ENCODE data around the gene ATXN1.
"Not testable (repeated sequence)": the region's sequence is repeated elsewhere in the genome, so short reads cannot be mapped to it uniquely, and the experiment has no call there.

Gene ATXN1

DNA sequence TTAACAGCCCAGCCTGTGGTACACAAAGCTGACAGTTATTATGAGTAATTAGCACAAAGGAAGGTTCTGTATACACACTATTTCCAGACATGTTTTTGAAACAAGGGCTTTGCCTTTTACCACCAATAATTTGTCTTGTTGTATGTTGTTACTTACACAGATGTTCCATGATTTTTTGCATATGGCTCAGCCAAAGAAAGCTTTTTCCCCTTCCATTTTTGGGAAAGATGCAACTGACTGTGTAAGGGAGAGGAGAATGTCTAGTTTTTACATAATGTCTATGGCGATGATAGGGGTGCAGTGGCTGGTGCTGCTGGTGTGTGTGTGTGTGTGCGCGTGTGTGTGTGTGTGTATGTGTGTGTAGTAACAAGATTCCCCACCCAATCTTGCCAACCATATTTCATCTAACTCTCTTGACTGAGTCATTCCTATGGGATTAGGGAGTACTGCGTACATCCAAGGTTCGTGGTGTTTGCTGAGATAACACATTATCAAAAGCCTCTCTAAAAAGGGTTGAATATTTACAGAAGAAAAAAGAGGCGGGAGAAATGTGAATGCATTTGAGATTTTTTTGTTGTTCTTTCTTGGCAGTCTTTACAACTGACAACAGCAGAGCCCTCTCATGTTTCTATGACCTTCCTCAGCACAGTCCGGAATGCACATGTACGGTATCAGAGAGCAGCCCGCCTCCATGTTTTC is 330.7 kb downstream of the ATXN1 start:
- no peak for DNase-seq

DNA sequence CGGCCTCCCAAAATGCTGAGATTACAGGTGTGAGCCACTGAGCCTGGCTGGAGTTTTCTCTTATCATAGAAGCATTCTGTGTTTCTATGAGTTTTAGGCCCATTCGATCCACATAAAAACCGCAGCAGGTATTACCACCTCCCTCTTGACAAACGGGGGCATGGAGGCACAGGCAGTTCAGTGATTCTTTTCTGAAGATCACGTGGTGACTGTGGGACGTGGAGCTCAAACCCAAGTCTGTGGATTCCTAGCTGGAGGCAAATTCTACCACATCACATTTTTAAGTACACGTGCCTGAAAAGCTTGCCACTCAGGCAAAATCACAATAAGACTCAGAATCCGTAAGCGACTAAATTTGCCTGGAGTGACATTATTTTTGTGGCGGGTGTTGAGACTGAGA is 331.6 kb downstream of the ATXN1 start:
- DNase-seq = no peak

DNA sequence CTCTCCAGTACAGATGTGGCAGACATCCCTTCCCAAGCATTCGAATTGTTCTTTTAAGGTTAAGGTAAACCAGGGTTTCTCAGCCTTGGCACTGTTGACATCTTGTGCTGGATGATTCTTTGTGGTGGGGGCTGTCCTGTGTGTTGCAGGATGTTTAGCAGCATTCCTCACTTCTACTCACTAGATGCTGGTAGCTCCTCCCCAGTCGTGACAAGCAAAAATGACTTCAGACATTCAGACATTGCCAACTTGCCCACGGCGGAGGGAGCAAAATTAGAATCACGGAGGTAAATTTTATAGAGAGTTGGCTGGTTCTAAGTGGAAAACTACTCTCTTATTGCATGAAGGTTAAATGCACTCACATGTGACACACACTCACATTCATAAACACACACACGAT is 334.1 kb downstream of the ATXN1 start:
- no peak for DNase-seq

GRCh38 chr6:16425881-16426615 is 335.2 kb downstream of the ATXN1 start:
- no peak for DNase-seq

- no peak for DNase-seq
Observed at GRCh38 chr6:16421462-16421960, 339.7 kb downstream of the ATXN1 start.

- DNase-seq = peak; percentile 46
Observed at GRCh38 chr6:16420715-16421461, 340.4 kb downstream of the ATXN1 start.

DNA sequence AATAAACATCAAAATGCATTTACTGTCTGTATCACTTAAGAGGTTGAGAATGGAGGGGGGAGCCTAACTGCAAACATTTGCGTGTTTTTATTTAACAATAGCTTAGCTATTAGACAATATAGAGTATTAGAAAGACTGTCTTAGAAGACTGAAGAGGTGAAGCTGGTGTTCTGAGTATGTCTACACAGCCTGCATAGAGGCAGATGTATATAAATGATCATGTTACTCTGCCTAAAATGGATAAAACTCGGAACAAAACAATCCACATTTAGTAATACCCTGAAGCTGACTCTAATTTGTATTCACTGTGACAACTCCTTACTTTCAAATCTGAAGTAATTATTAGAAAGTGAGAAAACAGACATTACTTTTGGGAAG is 340.9 kb downstream of the ATXN1 start:
- no peak for DNase-seq

- no peak for DNase-seq
Observed at GRCh38 chr6:16419636-16420336, 341.5 kb downstream of the ATXN1 start.

DNA sequence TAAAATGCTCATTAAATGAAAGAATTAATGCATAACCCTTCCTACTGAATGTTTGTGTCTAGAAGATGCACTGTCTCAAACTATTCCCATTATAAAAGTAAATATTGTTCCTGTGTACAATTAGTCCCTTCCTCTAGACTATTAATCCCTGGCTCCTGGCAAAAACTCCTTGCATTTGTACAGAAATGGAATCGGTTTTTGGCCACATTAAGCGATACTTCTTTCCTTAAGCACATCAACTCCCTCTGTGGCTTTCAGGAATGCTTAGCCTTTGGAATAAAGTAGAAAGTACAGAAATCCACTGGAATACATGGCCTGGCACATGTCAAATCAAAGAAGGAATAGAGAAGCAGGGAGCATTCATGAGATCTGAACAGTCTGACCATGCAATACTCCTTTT is 343.1 kb downstream of the ATXN1 start:
- no peak for DNase-seq

DNA sequence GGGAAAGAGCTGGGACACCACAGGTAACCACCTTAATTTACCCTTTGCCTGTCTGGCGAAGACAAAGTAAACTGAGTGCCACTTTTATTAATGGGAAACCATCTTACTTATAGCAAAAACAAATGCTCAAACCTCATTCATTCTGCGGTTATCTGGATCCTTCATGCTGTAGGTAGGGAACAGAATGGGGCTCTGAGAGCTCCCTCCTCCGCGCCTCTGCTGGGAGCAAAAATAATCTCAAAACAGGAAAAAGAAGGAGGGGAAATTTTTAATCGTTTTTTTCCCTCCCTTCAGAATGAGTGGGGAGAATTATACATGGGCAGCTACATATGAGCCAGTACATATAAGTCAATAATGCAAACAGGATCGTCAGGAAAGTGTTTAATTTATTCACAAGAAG is 345.6 kb downstream of the ATXN1 start:
- DNase-seq = no peak

DNA sequence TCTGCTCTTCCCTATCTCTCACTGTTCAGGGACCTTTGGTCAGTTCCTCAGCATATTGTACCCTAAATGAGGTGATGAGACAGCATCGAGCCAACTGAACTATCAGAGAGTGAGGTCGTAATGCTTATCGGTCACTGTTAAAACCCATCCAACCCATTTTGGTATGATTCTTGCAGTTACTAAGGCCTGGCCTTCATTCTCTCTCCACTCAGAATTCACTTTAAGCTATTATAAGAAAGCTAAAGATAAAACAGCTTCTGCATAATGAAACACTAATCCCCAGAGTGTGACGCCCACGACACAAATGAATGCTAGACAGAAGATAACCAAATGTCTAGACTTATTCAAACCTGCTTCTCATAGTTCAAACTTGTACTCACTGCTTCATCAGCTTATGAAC is 347.1 kb downstream of the ATXN1 start:
- no peak for DNase-seq

GRCh38 chr6:16413399-16413798 is 347.9 kb downstream of the ATXN1 start:
- no peak for DNase-seq

GRCh38 chr6:16412982-16413381 is 348.3 kb downstream of the ATXN1 start:
- DNase-seq = no peak

DNA sequence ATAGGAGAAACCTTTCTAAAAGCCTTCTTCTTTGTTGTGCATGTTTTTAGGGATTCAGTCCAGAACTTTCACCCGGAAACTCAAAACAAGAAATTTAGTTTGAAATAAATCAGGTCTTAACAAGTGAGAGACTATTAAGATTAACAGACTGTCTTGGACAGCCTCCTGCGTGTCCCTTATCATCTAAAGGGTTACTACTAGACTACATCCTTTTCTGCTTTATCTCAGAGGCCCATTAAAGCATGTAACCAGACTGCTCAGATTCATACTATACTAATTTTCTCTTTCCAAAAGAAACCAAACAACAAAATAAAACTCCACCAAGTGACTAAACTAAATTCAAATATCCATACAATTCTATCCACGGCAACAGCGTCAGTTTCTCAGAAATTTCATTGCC is 349.1 kb downstream of the ATXN1 start:
- no peak for DNase-seq

DNA sequence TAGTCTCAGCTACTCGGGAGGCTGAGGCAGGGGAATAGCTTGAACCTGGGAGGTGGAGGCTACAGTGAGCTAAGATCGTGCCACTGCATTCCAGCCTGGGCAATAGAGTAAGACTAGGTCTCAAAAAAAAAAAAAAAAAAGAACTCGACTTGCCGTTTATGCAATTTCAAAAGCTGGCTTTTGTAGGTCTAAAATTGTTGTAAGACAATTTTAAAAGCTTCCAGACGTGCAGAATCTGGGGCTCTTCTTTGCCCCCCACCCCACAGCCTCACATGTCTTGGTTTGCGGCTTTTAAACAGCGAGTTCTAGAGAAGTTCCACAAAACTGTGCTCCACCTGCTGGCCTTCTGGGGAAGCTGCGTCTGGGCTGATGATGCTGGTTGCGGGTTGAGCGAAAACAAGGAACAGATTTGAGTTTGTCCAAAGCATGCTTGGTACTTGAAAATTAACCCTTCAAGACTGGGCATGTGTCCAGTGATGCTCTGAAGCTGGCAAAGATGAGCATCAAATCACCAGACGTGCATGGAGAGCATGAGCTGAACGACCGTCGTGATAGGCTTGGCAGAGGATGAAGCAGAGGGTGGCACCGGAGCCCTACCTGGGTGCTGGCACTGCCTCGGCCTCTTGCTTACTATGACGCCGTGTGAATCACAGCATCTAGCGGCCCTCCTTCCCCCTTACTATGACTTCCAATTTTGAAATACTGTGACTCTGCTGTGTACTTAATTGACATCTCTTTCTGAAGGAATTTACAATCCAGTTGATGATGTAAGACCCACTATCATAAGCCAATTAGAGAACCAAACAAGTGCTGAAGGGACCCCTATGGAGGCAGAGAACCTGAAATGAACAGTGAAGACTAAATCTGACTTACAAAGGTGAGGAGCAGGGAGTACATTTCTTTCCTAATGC is 351.5 kb downstream of the ATXN1 start:
- peak; percentile 52 for DNase-seq

- no peak for DNase-seq
Observed at GRCh38 chr6:16408766-16409165, 352.5 kb downstream of the ATXN1 start.

DNA sequence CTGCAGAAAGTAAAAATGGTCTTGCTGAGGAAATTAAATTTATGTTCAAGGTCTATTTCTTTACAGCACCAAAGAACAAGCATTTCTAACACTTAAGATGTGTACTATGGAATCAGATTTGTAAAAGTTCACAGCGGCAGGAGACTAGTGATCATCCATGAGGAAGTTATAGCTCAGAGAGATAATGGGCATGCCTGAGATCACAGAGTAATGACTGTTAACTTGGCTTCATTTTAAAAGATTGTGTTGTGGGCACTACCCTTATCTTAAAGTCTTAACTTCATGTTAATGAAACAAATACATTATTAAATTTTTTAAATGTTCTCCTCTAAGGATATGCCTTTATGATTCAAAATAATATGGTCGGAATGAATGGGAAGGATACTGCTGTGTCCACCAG is 354.3 kb downstream of the ATXN1 start:
- no peak for DNase-seq

GRCh38 chr6:16406538-16406937 is 354.7 kb downstream of the ATXN1 start:
- not testable (repeated sequence) for DNase-seq

GRCh38 chr6:16405375-16405774 is 355.9 kb downstream of the ATXN1 start:
- DNase-seq = no peak

DNA sequence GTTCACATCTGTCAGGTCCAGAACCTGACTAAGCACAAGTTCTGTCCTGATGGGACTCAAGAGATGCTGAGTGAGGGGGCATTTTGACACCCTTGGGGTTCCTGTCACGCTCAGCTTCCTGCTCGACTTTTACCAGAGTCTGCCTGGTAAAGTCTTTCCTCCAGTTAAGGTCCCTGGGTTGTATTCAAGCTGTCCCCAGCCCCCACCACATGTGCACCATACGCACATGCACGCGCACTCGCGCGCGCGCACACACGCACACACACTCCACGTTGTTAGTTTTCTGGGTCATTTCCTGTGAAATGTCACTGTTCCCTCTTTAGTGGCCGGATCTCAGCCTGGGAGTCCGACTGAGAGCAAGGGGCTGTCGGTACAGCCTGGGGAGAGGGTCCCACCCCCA is 356.8 kb downstream of the ATXN1 start:
- DNase-seq = no peak

- no peak for DNase-seq
Observed at GRCh38 chr6:16403831-16404230, 357.4 kb downstream of the ATXN1 start.

DNA sequence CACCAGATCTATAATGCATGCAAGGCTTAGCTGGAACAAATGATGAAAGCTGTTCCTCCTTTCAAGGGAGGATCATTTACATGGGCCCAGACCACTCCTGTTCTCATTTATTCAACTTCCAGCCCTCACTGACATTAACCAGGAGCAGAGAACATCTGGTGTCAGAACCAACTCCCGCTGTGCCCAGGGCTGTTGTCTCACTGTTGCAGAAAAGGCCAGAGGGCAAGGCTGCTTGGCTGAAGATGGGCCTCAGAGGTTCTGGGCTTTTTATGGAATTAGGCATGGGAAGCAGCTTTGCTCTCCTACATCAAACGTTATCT is 358.7 kb downstream of the ATXN1 start:
- no peak for DNase-seq

Data from activated CD4-positive, CD25-positive, alpha-beta regulatory T cell treated with anti-CD3 and anti-CD28 coated beads, Interleukin-2, amount 50 U/mL, for 72 hours (primary cell).